Fibroblast of lung (primary cell): ENCODE measurements around the gene HIBADH.

Source experiments
- EZH2 ChIP-seq: IDR thresholded peaks from 2 replicates; pipeline ENCODE4 v1.5.1; 2012; ENCODE audit warnings: low read length, control low read depth, mild to moderate bottlenecking; ENCODE audit errors: missing control alignments
- TF ChIP-seq, protein P1 (sequence below), 2 donors: IDR thresholded peaks in 1 of 2; conservative IDR thresholded peaks in 1 of 2; 1 replicate in 1 of 2; 2 replicates in 1 of 2; pipeline ENCODE4 v1.5.1; 2011 to 2012; ENCODE audit warnings: low read length in 2 of 2, control low read depth in 1 of 2, inconsistent platforms in 1 of 2, low read depth in 1 of 2, mild to moderate bottlenecking in 1 of 2

DNA sequence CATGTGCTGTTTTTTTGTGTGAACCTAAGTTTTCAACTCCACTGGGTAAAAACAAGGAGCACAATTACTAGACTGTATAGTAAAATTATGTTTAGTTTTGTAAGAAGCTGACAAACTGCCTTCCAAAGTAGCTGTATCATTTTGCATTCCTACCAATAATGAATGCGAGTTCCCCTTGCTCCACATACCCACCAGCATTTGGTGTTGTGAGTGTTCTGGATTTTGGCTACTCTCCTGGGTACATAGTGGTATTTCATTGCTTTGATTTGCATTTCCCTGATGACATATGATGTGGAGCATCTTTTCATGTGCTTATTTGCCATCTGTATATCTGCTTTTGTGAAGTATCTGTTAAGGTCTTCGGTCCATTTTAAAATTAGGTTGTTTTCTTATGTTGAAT lies 178.2 kb downstream of the HIBADH start:
- no peak for TF ChIP-seq EZH2
- TF ChIP-seq, protein P1, sequence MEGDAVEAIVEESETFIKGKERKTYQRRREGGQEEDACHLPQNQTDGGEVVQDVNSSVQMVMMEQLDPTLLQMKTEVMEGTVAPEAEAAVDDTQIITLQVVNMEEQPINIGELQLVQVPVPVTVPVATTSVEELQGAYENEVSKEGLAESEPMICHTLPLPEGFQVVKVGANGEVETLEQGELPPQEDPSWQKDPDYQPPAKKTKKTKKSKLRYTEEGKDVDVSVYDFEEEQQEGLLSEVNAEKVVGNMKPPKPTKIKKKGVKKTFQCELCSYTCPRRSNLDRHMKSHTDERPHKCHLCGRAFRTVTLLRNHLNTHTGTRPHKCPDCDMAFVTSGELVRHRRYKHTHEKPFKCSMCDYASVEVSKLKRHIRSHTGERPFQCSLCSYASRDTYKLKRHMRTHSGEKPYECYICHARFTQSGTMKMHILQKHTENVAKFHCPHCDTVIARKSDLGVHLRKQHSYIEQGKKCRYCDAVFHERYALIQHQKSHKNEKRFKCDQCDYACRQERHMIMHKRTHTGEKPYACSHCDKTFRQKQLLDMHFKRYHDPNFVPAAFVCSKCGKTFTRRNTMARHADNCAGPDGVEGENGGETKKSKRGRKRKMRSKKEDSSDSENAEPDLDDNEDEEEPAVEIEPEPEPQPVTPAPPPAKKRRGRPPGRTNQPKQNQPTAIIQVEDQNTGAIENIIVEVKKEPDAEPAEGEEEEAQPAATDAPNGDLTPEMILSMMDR (conservative IDR thresholded peaks at IDR 0.05 in 1 of 2, IDR thresholded peaks at IDR 0.05 in 1 of 2; ENCODE audit: low read depth in 1 of 2, low read length in 2 of 2): no peak
